Stomach smooth muscle (tissue), 2 donors: ENCODE measurements around the gene LAPTM5.

Experiments
- H3K27ac ChIP-seq: one replicate; pipeline ENCODE4 v1.7.0; 2013; ENCODE audit warnings: mild to moderate bottlenecking, low read length, inconsistent platforms
- H3K27me3 ChIP-seq, 2 donors: one replicate each; pipeline ENCODE4 v1.7.0; 2013; ENCODE audit warnings: low read length in 2 of 2; ENCODE audit not compliant: insufficient read depth in 2 of 2, control insufficient read depth in 1 of 2
- H3K36me3 ChIP-seq, 2 donors: one replicate each; pipeline ENCODE4 v1.7.0; 2013; ENCODE audit warnings: low read length in 2 of 2; ENCODE audit not compliant: control insufficient read depth in 2 of 2, insufficient read depth in 2 of 2
- H3K4me1 ChIP-seq: one replicate; pipeline ENCODE4 v1.7.0; 2013; ENCODE audit warnings: low read length; ENCODE audit not compliant: control insufficient read depth, insufficient read depth
- H3K4me3 ChIP-seq, 2 donors: one replicate each; pipeline ENCODE4 v1.7.0; 2013; ENCODE audit warnings: low read length in 2 of 2
- H3K9ac ChIP-seq, 2 donors: one replicate each; pipeline ENCODE4 v1.7.0; 2013; ENCODE audit warnings: low read length in 2 of 2, mild to moderate bottlenecking in 1 of 2
- H3K9me3 ChIP-seq, 2 donors: one replicate each; pipeline ENCODE4 v1.7.0; 2013; ENCODE audit warnings: low read length in 2 of 2; ENCODE audit not compliant: control insufficient read depth in 2 of 2
- donor health status: healthy.
- donor health status: Pancreatic carcinoma.

LAPTM5 gene

GRCh38 chr1:30697571-30698376, 59.8 kb downstream of the LAPTM5 start:
- Histone ChIP-seq H3K36me3 (no peaks in the 10 kb centered on the region), H3K9ac (no peak overlapping the region), H3K4me1 (peaks cover 9% of the 10 kb centered on the region), H3K27me3 (peaks cover 0 to 2% of the 10 kb centered on the region in 2 donors), H3K27ac (no peak overlapping the region), H3K9me3 (no peaks in the 10 kb centered on the region), H3K4me3 (no peak overlapping the region)

- Histone ChIP-seq H3K36me3 (no peaks in the 10 kb centered on the region), H3K9ac (no peak overlapping the region), H3K4me1 (peaks cover 9% of the 10 kb centered on the region), H3K27ac (no peak overlapping the region), H3K27me3 (peaks cover 2 to 5% of the 10 kb centered on the region in 2 donors), H3K4me3 (no peak overlapping the region), H3K9me3 (no peaks in the 10 kb centered on the region)
Observed at GRCh38 chr1:30696831-30697230, 60.7 kb downstream of the LAPTM5 start.

GRCh38 chr1:30695439-30695841, 62.1 kb downstream of the LAPTM5 start:
- Histone ChIP-seq H3K27me3 (peaks cover 2 to 7% of the 10 kb centered on the region in 2 donors), H3K4me1 (peaks cover 9% of the 10 kb centered on the region), H3K9me3 (no peaks in the 10 kb centered on the region), H3K36me3 (no peaks in the 10 kb centered on the region), H3K4me3 (no peak overlapping the region), H3K9ac (no peak overlapping the region), H3K27ac (no peak overlapping the region)

GRCh38 chr1:30694280-30695175, 63.0 kb downstream of the LAPTM5 start:
- H3K9ac ChIP-seq: no peak overlapping the region
- no peak overlapping the region for H3K27ac ChIP-seq
- H3K27me3 ChIP-seq: peaks cover 2 to 7% of the 10 kb centered on the region in 2 donors
- no peaks in the 10 kb centered on the region for H3K9me3 ChIP-seq
- H3K36me3 ChIP-seq: no peaks in the 10 kb centered on the region
- peaks cover 9% of the 10 kb centered on the region for H3K4me1 ChIP-seq
- H3K4me3 ChIP-seq: no peak overlapping the region

- Histone ChIP-seq H3K4me3 (no peak overlapping the region), H3K9me3 (no peaks in the 10 kb centered on the region), H3K9ac (no peak overlapping the region), H3K27me3 (peaks cover 2 to 11% of the 10 kb centered on the region in 2 donors), H3K4me1 (peaks cover 9% of the 10 kb centered on the region), H3K27ac (no peak overlapping the region), H3K36me3 (no peaks in the 10 kb centered on the region)
Observed at GRCh38 chr1:30693822-30694221, 63.8 kb downstream of the LAPTM5 start.

GRCh38 chr1:30693366-30693765, 64.2 kb downstream of the LAPTM5 start:
- Histone ChIP-seq H3K27ac (no peak overlapping the region), H3K9ac (no peak overlapping the region), H3K4me1 (peaks cover 5% of the 10 kb centered on the region), H3K27me3 (peaks cover 6 to 12% of the 10 kb centered on the region in 2 donors), H3K9me3 (no peaks in the 10 kb centered on the region), H3K4me3 (no peak overlapping the region), H3K36me3 (no peaks in the 10 kb centered on the region)

GRCh38 chr1:30692948-30693301, 64.6 kb downstream of the LAPTM5 start:
- peaks cover 7 to 12% of the 10 kb centered on the region in 2 donors for H3K27me3 ChIP-seq
- peaks cover 3% of the 10 kb centered on the region for H3K4me1 ChIP-seq
- H3K4me3 ChIP-seq: no peak overlapping the region
- H3K36me3 ChIP-seq: no peaks in the 10 kb centered on the region
- no peak overlapping the region for H3K27ac ChIP-seq
- H3K9me3 ChIP-seq: no peaks in the 10 kb centered on the region
- no peak overlapping the region for H3K9ac ChIP-seq

- Histone ChIP-seq H3K4me1 (peaks cover 3% of the 10 kb centered on the region), H3K9ac (no peak overlapping the region), H3K4me3 (no peak overlapping the region), H3K36me3 (no peaks in the 10 kb centered on the region), H3K9me3 (no peaks in the 10 kb centered on the region), H3K27me3 (peaks cover 7 to 12% of the 10 kb centered on the region in 2 donors), H3K27ac (no peak overlapping the region)
Observed at GRCh38 chr1:30692201-30692947, 65.2 kb downstream of the LAPTM5 start.

DNA sequence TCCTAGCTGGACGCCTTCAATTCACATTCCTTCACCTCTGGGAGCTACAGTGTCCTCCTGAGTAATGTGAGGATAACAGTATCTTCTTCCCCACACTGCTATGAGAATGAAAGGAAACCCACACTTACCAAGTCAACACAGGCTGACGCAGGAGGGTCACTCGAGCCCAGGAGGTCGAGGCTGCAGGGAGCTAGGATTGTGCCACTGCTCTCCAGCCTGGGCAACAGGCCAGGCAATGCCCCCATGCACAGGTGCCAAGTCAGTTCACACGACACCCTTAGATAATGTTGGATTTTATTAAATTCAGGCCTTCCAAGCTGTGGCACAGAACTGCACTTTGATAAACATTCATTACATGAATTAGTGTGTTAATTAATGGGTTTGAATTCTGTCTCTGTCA, 66.1 kb downstream of the LAPTM5 start:
- H3K27ac ChIP-seq: no peak overlapping the region
- peaks cover 7 to 12% of the 10 kb centered on the region in 2 donors for H3K27me3 ChIP-seq
- no peak overlapping the region for H3K9ac ChIP-seq
- H3K4me1 ChIP-seq: peaks cover 3% of the 10 kb centered on the region
- H3K9me3 ChIP-seq: no peaks in the 10 kb centered on the region
- H3K4me3 ChIP-seq: no peak overlapping the region
- H3K36me3 ChIP-seq: no peaks in the 10 kb centered on the region

GRCh38 chr1:30689901-30690645, 67.5 kb downstream of the LAPTM5 start:
- peaks cover 20 to 21% of the 10 kb centered on the region in 2 donors for H3K27me3 ChIP-seq
- H3K9ac ChIP-seq: no peak overlapping the region
- no peaks in the 10 kb centered on the region for H3K9me3 ChIP-seq
- H3K36me3 ChIP-seq: no peaks in the 10 kb centered on the region
- peaks cover 3% of the 10 kb centered on the region for H3K4me1 ChIP-seq
- H3K27ac ChIP-seq: no peak overlapping the region
- H3K4me3 ChIP-seq: no peak overlapping the region
